ENCODE measurements around the gene KLHL6.
"Not testable (repeated sequence)": the region's sequence is repeated elsewhere in the genome, so short reads cannot be mapped to it uniquely, and the experiment has no call there.

Gene KLHL6

GRCh38 chr3:183555541-183556081, at the start of gene KLHL6:
Gene KLHL6 (minus strand): TSS chr3:183555706. CDS start chr3:183555653, 53 bp downstream.
- DNase-seq (ENCODE audit: low read depth in 2 of 2) = peak; percentile 49 to 59

GRCh38 chr3:183597959-183598358, 42.5 kb upstream of the KLHL6 start:
- no peak for DNase-seq (ENCODE audit: low read depth in 2 of 2)

- DNase-seq (ENCODE audit: low read depth in 2 of 2) = no peak
These were observed 39.1 kb upstream of the KLHL6 start for GRCh38 chr3:183594636-183595035.

GRCh38 chr3:183592821-183593220, 37.3 kb upstream of the KLHL6 start:
- no peak for DNase-seq (ENCODE audit: low read depth in 2 of 2)

GRCh38 chr3:183591881-183592521, 36.5 kb upstream of the KLHL6 start:
- DNase-seq (ENCODE audit: low read depth in 2 of 2) = no peak

- DNase-seq (ENCODE audit: low read depth in 2 of 2) = no peak
These were observed 34.9 kb upstream of the KLHL6 start for GRCh38 chr3:183590442-183590841.

GRCh38 chr3:183587336-183587735, 31.8 kb upstream of the KLHL6 start:
- DNase-seq (ENCODE audit: low read depth in 2 of 2) = no peak

GRCh38 chr3:183586477-183586876, 31.0 kb upstream of the KLHL6 start:
- no peak for DNase-seq (ENCODE audit: low read depth in 2 of 2)

- DNase-seq (ENCODE audit: low read depth in 2 of 2) = no peak
These were observed 29.4 kb upstream of the KLHL6 start for GRCh38 chr3:183584914-183585280.

GRCh38 chr3:183584246-183584913, 28.9 kb upstream of the KLHL6 start:
- no peak for DNase-seq (ENCODE audit: low read depth in 2 of 2)

GRCh38 chr3:183583331-183584245, 28.1 kb upstream of the KLHL6 start:
- DNase-seq (ENCODE audit: low read depth in 2 of 2) = no peak

- no peak for DNase-seq (ENCODE audit: low read depth in 2 of 2)
These were observed 26.7 kb upstream of the KLHL6 start for GRCh38 chr3:183582161-183582560.

GRCh38 chr3:183581496-183582155, 26.1 kb upstream of the KLHL6 start:
- DNase-seq (ENCODE audit: low read depth in 2 of 2) = no peak

- no peak for DNase-seq (ENCODE audit: low read depth in 2 of 2)
These were observed 24.7 kb upstream of the KLHL6 start for GRCh38 chr3:183579967-183580900.

- DNase-seq (ENCODE audit: low read depth in 2 of 2) = no peak
These were observed 22.7 kb upstream of the KLHL6 start for GRCh38 chr3:183578179-183578578.

- DNase-seq (ENCODE audit: low read depth in 2 of 2) = no peak
These were observed 21.8 kb upstream of the KLHL6 start for GRCh38 chr3:183577346-183577745.

GRCh38 chr3:183576487-183577107, 21.1 kb upstream of the KLHL6 start:
- DNase-seq (ENCODE audit: low read depth in 2 of 2) = no peak

- DNase-seq (ENCODE audit: low read depth in 2 of 2) = no peak
These were observed 17.4 kb upstream of the KLHL6 start for GRCh38 chr3:183572935-183573334.

GRCh38 chr3:183570191-183570590, 14.7 kb upstream of the KLHL6 start:
- DNase-seq (ENCODE audit: low read depth in 2 of 2) = not testable (repeated sequence)

GRCh38 chr3:183566880-183567279, 11.4 kb upstream of the KLHL6 start:
- DNase-seq (ENCODE audit: low read depth in 2 of 2) = no peak
